GM21529 (cell line): ENCODE results near the gene GABRG3.

ENCODE experiments used
- ATAC-seq: cut with Tn5 transposase; IDR thresholded peaks from one replicate; pipeline ENCODE4 v1.9.1; 2021; ENCODE audit not compliant: unreplicated experiment

The GABRG3 gene

DNA sequence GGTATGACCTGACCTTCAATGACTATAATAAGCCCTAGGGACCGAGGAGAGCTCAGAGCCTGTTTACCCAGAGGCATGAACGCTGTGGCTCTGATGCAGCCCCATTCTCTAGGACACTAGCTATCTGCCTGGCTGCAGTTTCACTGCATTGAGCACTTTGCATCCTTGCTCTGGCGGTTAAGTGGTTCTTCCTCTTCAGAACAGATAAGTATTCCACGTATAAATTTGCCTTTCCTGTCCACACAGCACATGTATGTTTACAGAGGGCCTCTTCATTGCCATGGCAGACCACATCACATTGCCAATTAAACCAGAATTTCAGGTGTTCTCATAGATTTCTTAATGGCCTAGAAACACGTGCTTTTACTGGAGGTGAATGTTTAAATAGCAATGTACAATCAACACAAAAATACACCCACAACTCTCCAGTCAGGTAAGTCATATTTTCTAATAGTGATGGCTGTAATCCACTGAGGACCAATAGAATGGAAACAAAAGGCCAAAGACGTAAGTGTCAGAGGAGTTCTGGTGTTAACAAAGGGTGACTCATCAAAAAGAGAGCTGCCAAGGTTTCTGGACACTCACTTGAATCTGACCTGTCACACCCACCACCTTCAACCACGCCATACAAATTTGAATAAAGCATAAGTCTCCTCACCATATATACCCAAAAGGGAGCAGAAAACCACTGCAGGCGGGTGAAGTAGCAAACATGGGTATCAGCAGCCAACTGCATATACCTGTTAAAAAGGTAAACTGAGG is 574.7 kb downstream of the GABRG3 start:
- ATAC-seq = no peak

DNA sequence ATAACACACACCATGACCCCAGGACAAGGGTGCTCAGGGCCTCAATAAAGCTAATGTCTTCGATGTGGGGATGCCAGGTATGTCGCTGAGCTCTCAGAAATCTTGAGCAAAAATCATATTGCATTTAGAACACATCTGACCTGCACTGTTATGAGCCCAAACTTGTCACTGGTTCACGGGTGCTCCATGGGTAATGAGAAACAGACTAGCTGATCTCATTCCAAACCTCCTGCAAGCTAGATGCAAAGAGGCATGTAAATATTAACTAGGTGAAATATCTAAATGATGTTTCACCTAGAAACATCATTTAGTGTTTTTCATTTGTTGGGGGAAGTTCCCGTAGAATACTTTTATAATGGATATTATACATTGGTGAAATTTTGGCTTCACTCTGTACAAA is 578.8 kb downstream of the GABRG3 start:
- no peak for ATAC-seq

DNA sequence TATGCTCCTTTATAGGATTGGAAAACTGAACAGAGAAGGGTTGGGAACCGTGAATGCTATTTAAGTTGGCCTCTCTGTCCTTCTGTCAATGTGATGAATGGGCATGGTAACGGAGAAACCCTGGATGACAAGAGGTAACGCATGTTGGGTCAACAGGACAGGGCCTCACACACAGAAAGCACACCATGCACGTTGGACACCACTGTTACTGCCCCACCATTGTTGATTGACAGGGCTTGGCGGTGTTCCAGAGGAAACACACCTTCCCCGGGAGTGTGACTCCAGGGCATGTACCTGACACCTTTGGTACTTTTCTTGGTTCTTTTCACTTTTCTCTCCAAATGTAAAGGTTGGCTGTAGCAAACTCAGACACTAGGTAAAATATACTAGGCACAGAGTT is 579.7 kb downstream of the GABRG3 start:
- ATAC-seq = no peak

DNA sequence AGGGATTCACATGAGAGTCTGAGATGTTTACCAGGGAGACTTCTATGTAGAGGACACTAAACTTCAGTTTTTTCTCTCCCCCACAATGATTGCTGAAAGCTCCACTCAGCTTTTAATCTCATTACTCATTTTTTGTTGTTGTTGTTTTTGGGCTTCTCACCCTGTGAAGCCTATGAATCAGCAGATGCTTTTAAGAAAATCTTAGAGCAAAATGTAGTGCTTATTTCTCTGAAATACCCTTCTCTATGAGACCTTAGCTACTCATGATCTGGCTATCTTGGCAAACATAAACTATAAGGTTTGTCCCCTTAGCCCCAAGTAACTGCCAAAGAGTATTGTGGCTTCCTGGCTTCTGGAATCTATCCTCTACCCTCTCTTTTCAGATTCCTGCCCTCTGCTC is 590.8 kb downstream of the GABRG3 start:
- no peak for ATAC-seq

DNA sequence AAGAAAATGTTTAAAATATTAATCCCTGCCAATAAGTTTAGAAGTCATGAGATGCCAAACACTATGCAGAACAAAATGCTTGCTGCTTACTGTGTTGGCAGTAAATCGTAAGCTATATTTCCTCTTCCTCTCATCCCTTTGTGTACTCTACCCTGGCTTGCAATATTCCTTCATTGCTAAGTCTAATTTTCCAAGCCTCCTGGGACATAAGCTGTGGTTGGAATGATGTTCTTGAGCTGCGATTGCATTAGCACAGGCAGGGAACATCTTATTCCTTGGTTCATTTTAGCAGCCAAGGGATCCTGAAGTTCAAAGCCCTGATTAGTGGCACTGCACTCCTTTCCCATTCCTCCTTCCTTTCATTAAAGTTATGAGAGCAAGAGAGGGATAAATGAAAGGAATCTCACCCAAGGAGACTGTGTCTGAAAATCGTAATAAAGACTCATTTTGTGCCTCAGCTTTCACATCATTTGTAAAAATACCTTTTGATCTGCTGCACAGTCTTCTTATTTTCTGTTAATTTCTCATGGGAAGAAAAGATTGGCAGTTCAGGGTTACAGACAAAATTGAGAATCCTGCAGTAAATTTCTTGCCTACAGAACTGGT is 592.9 kb downstream of the GABRG3 start:
- no peak for ATAC-seq

DNA sequence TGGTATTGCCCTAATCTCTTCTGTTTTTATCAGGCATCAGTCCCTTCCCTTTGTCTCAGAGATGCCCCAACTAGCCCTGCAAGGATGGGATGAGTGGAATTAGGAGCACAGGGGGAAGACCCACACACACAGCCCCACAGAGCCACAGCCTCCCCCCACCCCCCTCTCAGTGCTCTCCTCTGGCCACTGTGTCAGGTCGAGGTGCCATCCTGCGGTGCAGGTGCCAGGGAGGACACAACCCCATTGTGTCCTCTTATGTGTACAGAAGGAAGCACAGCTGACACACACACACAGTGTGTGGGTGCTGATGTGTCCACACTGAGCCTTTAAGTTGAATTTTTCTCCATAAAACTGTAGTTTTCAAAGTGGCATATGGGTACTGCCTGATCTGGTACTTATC is 593.7 kb downstream of the GABRG3 start:
- no peak for ATAC-seq

DNA sequence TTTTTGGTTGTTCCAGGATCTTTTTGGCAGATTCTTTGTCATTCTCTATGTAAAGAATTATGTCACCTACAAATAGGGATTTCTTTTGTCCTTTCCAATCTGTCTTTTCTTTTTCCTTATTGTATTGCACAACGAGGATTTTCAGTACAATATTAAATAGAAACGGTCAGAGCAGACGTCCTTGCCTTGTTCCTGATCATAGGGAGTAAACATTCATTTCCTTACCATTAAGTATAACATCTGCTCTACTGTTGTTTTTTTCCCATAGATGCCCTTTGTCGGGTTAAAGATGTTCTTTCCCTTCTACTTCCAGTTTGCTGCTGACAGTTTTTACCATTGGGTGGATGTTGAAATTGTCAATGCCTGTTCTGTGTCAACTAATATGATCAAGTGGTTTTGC is 599.8 kb downstream of the GABRG3 start:
- no peak for ATAC-seq

DNA sequence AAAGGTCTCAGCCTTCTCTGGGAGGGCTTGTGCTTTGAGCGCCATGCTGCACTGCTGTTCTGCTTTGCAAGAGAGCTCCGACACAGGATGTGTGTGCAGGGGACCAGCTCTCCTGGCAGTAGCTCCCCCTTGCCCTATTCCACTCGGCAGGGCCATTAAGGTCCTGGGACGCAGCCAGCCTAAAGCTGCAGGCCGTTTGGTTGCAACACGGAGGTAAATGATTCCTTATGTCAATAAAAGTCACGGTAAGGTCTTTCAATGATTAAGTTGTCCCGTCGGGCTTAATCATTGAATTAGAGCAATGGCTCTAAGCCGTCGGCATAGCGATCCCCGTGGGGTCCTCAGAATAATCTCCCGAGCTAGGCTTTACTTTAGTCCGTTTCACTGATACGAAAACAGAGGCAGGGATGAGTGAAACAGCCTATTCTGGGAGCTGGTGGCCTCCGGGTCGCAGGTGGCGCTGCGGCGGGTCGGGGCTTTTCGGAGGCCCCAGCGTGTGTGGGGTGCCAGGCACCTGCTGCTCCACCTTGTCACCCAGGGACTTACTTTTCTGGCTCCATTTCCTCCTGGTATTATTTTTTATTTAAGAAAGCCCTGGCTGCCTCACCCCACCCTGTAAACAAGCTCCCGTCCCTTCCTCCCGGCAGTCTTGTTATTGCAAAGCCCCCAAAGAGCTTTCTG is 603.0 kb downstream of the GABRG3 start:
- ATAC-seq = no peak

DNA sequence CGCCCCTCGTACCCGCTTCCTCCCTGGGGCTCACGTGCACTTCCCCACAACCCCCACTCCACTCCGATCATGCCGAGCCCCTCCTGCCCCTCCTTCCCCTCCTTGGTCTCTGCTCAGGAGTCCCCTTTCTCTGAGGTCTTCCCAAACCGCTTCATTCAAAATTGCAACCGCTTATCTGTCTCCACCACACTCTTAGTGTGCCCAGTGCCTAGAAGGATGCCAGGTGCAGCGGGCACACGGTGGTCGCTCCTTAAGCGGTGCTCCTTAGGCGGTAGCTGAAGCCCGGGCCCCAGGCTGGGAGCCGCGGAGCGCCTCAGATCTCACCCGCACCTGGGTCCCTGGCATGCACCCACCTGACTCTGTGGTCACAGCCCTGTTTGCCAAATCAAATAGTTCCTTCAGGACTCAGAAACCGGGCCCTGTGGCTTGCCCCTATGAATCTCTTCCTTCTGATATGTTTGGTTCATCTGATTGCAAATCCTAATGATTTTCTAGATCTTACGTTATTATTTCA is 603.6 kb downstream of the GABRG3 start:
- ATAC-seq = no peak

DNA sequence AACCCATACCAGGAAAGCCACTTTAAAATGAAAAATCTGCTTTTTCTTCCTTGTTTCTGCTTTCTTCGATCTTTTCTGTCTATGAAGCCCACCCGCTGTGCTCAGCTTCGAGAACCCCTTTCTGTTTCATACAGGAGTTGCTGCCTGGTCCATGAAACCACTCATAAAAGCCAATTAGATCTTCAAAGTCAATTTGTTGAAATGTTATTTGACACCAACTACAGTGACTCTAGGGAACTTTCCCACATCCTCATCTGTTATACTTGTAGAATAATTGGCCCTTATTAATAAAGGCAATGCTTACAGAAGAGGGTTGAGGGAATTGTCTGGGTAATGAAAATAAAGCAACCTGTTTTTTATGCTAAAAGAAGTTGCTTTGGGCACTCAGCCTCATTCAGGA is 604.5 kb downstream of the GABRG3 start:
- ATAC-seq = no peak

DNA sequence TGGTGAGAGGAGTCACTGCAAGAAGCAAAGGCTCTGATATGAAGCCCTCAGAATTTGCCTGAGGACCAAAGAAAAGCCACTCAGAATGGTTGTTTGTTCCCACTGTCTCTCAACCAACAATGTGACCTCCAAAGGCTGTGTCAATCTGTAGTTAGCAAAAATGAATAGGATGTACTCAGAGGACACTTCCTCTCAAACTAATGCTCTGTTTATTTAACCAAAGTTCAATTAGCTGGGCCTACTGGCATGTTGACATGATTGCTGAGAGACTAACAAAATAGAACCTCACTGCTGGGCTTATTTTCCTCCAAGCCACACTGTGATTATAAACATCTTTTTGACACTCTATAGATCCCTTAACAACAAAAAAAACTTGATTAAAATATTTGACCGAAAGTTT is 605.6 kb downstream of the GABRG3 start:
- ATAC-seq = no peak

DNA sequence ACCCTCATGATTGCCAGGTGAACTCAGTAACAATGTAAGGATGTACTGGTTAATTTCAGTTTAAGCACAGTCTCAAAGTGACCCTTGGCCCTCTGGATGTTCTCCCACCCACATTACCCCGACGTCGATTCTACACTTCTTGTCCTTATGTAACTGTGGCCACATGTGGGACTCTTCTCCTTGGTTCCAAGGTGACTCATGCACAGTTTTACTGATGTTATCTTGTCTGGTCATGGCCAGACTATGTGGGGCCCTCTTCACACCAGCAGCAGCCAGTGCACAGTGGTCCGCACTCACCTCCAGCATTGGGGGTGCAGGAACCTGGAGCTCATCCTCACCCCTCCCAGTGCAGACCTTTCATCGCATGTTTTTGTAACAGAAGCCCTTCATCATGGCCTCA is 608.8 kb downstream of the GABRG3 start:
- no peak for ATAC-seq

DNA sequence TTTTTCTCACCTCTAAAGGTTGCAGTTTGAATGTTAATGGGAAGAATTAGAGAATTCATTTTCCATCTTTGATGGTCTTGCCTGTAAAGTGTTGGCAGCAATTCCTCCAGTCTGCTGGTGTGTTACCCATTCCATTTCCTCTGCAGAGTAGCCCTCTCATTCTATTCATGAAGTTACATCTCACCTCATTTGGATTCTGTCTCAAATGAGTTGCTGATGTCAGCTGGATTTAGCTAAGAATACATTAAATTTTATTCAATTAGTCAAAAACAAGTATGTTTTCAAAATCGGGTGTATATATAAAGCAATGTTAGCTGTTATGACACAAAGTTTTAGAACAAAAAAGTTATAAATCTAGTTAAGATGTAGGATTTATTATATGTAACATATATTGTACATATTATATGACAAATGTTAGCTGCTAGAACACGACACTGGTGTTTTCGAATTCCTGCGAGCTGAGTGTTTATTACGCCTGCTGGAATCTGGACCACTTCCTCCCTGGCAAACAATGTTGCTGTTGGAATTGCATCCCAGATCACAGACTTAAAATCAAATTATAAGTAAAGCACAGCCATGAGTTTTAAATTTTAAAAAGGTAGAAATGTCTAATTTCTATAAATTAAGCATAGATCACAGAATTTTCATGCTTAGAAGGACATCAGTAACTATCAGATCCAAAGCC is 611.9 kb downstream of the GABRG3 start:
- no peak for ATAC-seq

DNA sequence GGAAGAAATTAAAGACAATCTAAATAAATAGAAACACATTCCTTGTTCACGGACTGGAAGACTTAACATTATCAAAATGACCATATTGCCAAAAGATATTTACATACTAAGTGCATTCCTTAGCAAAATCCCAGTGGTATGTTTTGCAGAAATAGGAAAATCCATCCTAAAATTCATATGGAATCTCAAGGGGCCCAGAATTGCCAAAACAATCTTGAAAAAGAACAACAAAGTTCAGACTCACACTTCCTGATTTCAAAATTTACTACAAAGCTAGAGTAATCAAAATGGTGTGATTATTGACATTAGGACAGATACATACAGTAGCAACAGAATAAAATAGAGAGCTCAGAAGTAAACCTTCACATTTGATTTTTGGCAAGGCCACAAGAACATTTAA is 612.7 kb downstream of the GABRG3 start:
- no peak for ATAC-seq

DNA sequence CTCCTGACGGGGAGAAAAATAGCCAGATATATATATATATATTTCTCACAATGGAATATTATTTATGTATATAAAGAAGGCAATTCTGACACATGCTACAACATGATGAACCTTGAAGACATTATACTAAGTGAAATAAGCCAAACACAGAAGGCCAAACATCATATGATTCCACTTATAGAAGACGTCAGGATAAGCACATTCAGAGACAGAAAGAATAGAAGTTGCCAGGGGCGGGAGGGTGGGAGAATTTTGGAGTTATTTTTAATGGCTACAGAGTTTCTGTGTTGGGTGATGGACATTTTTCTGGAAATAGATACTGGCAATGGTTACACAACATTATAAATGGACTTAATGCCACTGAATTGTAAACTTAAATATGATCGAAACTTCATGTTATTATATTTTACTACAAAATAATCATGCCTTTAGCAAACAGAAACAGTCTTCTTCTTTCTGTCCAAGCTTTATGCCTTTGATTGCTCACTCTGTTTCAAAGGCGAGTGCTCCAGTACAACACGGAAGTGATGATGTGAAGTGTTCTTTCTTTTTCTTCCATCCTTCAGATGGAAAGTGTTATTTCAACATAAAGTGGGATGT is 614.2 kb downstream of the GABRG3 start:
- no peak for ATAC-seq

DNA sequence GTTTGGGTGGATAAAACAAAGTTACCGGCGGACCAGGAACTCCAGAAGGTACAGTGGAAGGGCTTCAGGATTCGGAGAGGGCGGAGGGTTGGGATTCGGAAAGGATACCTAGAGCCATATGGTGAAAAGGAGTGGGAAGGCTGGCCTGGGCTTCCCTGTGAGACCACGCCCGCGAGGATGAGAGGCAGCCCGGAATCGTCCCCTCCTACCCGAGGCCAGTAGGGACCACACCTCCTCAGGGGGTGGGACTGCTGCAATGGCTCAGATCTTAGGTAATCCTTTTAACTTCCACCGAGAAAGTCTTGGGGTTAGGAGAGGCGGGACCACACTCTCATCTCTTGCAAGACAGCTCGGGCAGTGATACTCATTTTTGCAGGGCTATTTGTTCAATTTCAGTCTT is 616.8 kb downstream of the GABRG3 start:
- ATAC-seq = no peak

DNA sequence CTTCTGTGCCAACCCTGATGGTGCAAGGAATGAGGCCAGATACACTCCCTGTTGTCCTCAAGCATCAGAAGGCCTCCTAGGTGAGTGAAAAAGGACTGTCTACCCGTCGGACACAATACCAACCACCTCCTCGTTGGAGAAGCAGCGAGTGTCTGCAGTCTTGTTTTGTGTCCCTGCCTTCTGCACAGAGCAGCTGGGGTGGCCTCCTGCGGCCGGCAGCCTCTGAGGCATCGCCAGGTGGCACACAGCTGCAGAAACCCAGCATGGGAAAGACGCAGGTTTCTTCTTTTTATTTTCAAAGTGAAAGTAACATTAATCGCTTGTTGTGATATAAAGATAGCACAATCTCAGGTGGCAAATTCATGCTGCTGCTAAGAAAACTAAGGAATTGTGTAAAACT is 618.3 kb downstream of the GABRG3 start:
- no peak for ATAC-seq

DNA sequence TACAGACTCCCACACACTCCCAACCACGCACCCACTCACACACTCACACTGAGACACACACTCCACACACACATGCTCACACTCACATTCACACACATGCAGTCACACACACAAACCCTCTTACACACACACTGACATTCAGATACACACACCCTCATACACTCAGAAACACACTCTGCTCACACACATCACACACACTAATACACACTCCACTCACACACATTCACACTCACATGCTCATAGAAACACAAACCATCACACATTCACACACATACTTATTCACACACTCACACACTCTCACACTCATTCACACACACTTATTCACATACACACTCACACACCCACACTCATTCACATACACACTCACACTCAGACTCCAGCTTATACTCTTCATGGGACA is 618.8 kb downstream of the GABRG3 start:
- no peak for ATAC-seq
